IPS-NIHi7 (cell line): ENCODE measurements around the gene ATF6B.

Source experiments
- DNase-seq: peaks from one replicate; pipeline ENCODE4 v3.0.0; 2012; ENCODE audit warnings: mixed read lengths; ENCODE audit errors: extremely low spot score

ATF6B gene

GRCh38 chr6:32127717-32128592 is at the start of gene ATF6B:
Gene ATF6B, minus strand, starts transcription at chr6:32128246. Its CDS starts 39 bp downstream, at chr6:32128207.
- peak; percentile 98 for DNase-seq

GRCh38 chr6:32177183-32177787 is 49.2 kb upstream of the ATF6B start:
- no peak for DNase-seq

- no peak for DNase-seq
These were observed 48.6 kb upstream of the ATF6B start for GRCh38 chr6:32176476-32177182.

GRCh38 chr6:32175711-32176475 is 47.8 kb upstream of the ATF6B start, which contains the start of gene AGPAT1:
Gene AGPAT1, minus strand, starts transcription at chr6:32176084. Its CDS starts 4,588 bp downstream, at chr6:32171496.
- peak; percentile 95 for DNase-seq

GRCh38 chr6:32175322-32175710 is 47.3 kb upstream of the ATF6B start:
- DNase-seq: no peak

GRCh38 chr6:32174416-32174815 is 46.4 kb upstream of the ATF6B start:
- no peak for DNase-seq

- DNase-seq: no peak
These were observed 45.1 kb upstream of the ATF6B start for GRCh38 chr6:32173051-32173727.

GRCh38 chr6:32171234-32171633 is 43.2 kb upstream of the ATF6B start:
- no peak for DNase-seq

GRCh38 chr6:32170294-32170693 is 42.2 kb upstream of the ATF6B start:
- DNase-seq: no peak

- no peak for DNase-seq
These were observed 41.0 kb upstream of the ATF6B start for GRCh38 chr6:32168807-32169591.

- no peak for DNase-seq
These were observed 40.3 kb upstream of the ATF6B start for GRCh38 chr6:32168350-32168749.

- DNase-seq: no peak
These were observed 39.8 kb upstream of the ATF6B start for GRCh38 chr6:32167761-32168262.

GRCh38 chr6:32167154-32167760 is 39.2 kb upstream of the ATF6B start:
- no peak for DNase-seq

- DNase-seq: peak; percentile 73
These were observed 38.5 kb upstream of the ATF6B start for GRCh38 chr6:32166411-32167061.

- no peak for DNase-seq
These were observed 36.2 kb upstream of the ATF6B start, which contains the start of gene EGFL8 for GRCh38 chr6:32164295-32164694. Gene EGFL8, plus strand, starts transcription at chr6:32164595. Its CDS starts 1,571 bp downstream, at chr6:32166166.

GRCh38 chr6:32163559-32164258 is 35.7 kb upstream of the ATF6B start:
- no peak for DNase-seq

- DNase-seq: no peak
These were observed 30.0 kb upstream of the ATF6B start for GRCh38 chr6:32158052-32158451.

GRCh38 chr6:32156891-32157290 is 28.8 kb upstream of the ATF6B start:
- DNase-seq: no peak
